GM18511 (cell line): ENCODE data around the gene ZNHIT6.

Experiments used
- ATAC-seq: cut with Tn5 transposase; IDR thresholded peaks from one replicate; pipeline ENCODE4 v1.9.1; 2021; ENCODE audit warnings: mild to moderate bottlenecking, moderate library complexity; ENCODE audit not compliant: unreplicated experiment

The ZNHIT6 gene

GRCh38 chr1:85623061-85623471, 85.2 kb downstream of the ZNHIT6 start:
- ATAC-seq: no peak

- ATAC-seq: no peak
These were observed 86.8 kb downstream of the ZNHIT6 start for GRCh38 chr1:85621430-85621829.

GRCh38 chr1:85617633-85618100, 90.6 kb downstream of the ZNHIT6 start:
- ATAC-seq: peak; percentile 54

- no peak for ATAC-seq
These were observed 91.5 kb downstream of the ZNHIT6 start for GRCh38 chr1:85616736-85617135.

- no peak for ATAC-seq
These were observed 91.9 kb downstream of the ZNHIT6 start for GRCh38 chr1:85616364-85616705.

GRCh38 chr1:85615586-85616363, 92.5 kb downstream of the ZNHIT6 start:
- no peak for ATAC-seq

GRCh38 chr1:85612704-85613361, 95.4 kb downstream of the ZNHIT6 start:
- ATAC-seq: no peak

- no peak for ATAC-seq
These were observed 96.4 kb downstream of the ZNHIT6 start for GRCh38 chr1:85611856-85612255.

- no peak for ATAC-seq
These were observed 96.8 kb downstream of the ZNHIT6 start for GRCh38 chr1:85611425-85611824.

GRCh38 chr1:85609976-85610375, 98.3 kb downstream of the ZNHIT6 start:
- ATAC-seq: no peak

GRCh38 chr1:85608851-85609250, 99.4 kb downstream of the ZNHIT6 start:
- no peak for ATAC-seq

GRCh38 chr1:85607921-85608265, 100.3 kb downstream of the ZNHIT6 start:
- ATAC-seq: no peak

GRCh38 chr1:85607126-85607920, 100.9 kb downstream of the ZNHIT6 start:
- no peak for ATAC-seq

GRCh38 chr1:85606414-85606800, 101.8 kb downstream of the ZNHIT6 start:
- no peak for ATAC-seq

GRCh38 chr1:85605484-85606413, 102.5 kb downstream of the ZNHIT6 start:
- ATAC-seq: no peak

GRCh38 chr1:85604298-85604997, 103.8 kb downstream of the ZNHIT6 start:
- no peak for ATAC-seq

GRCh38 chr1:85603086-85603880, 105.0 kb downstream of the ZNHIT6 start:
- ATAC-seq: no peak

GRCh38 chr1:85602571-85602970, 105.7 kb downstream of the ZNHIT6 start:
- ATAC-seq: no peak

- no peak for ATAC-seq
These were observed 106.3 kb downstream of the ZNHIT6 start for GRCh38 chr1:85601901-85602300.
